Measurements from ENCODE around the gene SFRP2. TPM values are rescaled to one million over a fixed set of nuclear protein-coding genes. Genes with fewer than 3 reads are reported as not detected.

The SFRP2 gene
- total and polyA plus RNA-seq, 2 donors (not counting 1 experiment from before 2014, with no cell fraction given), result not detected

DNA sequence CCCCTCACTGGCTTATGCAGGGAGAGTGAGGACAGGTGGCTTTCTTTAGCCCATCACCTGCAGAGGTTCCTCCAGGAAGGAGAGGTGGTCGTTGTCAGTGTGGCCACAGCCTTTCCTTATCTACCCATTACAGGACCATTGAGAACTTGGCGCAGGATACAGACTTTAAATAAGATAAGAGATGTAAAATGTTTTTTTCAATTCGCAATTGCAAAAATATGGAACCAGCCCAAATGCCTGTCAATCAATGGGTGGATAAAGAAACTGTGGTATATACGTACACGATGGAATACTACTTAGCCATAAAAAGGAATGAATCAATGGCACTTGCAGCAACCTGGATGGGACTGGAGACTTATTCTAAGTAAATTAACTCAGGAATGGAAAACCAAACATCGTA is 22.1 kb downstream of the SFRP2 start:
- H4K20me1 ChIP-seq (ENCODE audit: control insufficient read depth, insufficient read depth, low read length, poor library complexity, severe bottlenecking), result no peaks in the 10 kb centered on the region
- Mint-ChIP-seq H3K27me3 (peaks cover 31% of the 10 kb centered on the region), H3K27ac (no peak overlapping the region), H3K4me3 (no peak overlapping the region), H3K4me1 (no peaks in the 10 kb centered on the region), H3K9me3 (ENCODE audit: insufficient read depth) (peaks cover 2% of the 10 kb centered on the region)
- no peak for ATAC-seq (ENCODE audit: low read depth)
- H3K27me3 ChIP-seq (replicated peaks in 1 of 4; ENCODE audit: control extremely low read depth in 1 of 4, control insufficient read depth in 3 of 4, insufficient read depth in 4 of 4, low read length in 3 of 4), result peaks cover 0 to 16% (median 6%) of the 10 kb centered on the region in 4 experiments
- H3K4me1 ChIP-seq (ENCODE audit: control insufficient read depth in 2 of 2, insufficient read depth in 2 of 2, low read length in 2 of 2), result no peaks in the 10 kb centered on the region
- H3K4me3 ChIP-seq (ENCODE audit: control extremely low read depth in 1 of 5, extremely low read depth in 1 of 5, insufficient read depth in 1 of 5, low read depth in 2 of 5, low read length in 4 of 5), result no peak overlapping the region
- H3K27ac ChIP-seq (ENCODE audit: low read length in 2 of 2), result no peak overlapping the region
- H3K9ac ChIP-seq (ENCODE audit: low read length), result no peak overlapping the region
- H3K79me2 ChIP-seq (ENCODE audit: control insufficient read depth, insufficient read depth, low read length), result no peaks in the 10 kb centered on the region
- DNase-seq, result no peak
- no peak overlapping the region for H3K4me2 ChIP-seq (replicated peaks; ENCODE audit: low read depth, low read length, poor library complexity, severe bottlenecking)
- H2AFZ ChIP-seq (ENCODE audit: insufficient read depth, low read depth, low read length, poor library complexity, severe bottlenecking), result no peak overlapping the region
- ChIA-PET CTCF (no interaction called here), POLR2A (no interaction called here)
- H3K36me3 ChIP-seq (replicated peaks in 1 of 2; ENCODE audit: control extremely low read depth in 1 of 2, control insufficient read depth in 1 of 2, extremely low read depth in 1 of 2, insufficient read depth in 2 of 2, low read length in 1 of 2), result no peaks in the 10 kb centered on the region
- intact Hi-C loops (cut with micrococcal nuclease), result no loop called here
- H3K9me3 ChIP-seq (ENCODE audit: control extremely low read depth in 1 of 3, control insufficient read depth in 2 of 3, insufficient read depth in 1 of 3, low read length in 2 of 3), result peaks cover 0 to 2% (median 0%) of the 10 kb centered on the region in 3 donors
- whole genome bisulfite sequencing (ENCODE audit: insufficient coverage), result 100% methylated on average over 2 of the region's 6 CpGs
- TF ChIP-seq, protein P1, sequence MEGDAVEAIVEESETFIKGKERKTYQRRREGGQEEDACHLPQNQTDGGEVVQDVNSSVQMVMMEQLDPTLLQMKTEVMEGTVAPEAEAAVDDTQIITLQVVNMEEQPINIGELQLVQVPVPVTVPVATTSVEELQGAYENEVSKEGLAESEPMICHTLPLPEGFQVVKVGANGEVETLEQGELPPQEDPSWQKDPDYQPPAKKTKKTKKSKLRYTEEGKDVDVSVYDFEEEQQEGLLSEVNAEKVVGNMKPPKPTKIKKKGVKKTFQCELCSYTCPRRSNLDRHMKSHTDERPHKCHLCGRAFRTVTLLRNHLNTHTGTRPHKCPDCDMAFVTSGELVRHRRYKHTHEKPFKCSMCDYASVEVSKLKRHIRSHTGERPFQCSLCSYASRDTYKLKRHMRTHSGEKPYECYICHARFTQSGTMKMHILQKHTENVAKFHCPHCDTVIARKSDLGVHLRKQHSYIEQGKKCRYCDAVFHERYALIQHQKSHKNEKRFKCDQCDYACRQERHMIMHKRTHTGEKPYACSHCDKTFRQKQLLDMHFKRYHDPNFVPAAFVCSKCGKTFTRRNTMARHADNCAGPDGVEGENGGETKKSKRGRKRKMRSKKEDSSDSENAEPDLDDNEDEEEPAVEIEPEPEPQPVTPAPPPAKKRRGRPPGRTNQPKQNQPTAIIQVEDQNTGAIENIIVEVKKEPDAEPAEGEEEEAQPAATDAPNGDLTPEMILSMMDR (IDR thresholded peaks at IDR 0.05), result no peak
- TF ChIP-seq EZH2 (IDR thresholded peaks at IDR 0.05; ENCODE audit: borderline replicate concordance, insufficient read depth, low read depth, low read length, poor library complexity, severe bottlenecking), result no peak

DNA sequence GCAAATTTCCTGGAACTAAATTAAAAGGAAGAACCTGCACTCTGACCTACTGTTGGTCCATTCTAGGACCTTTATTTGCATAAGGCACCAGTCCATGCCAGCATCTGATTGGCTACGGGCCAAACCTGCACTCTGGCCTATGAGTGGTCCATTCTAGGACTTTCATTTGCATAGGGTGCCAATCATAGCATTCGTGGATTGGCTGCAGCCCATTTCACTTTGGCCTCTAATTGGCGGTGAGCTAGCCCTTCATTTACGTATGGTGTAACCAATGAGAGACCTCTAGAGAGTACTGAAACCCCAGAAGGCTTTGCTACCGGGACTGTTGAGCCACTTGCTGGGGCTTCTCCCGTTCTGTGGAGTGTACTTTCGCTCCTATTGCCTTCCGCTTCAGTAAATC is 23.0 kb downstream of the SFRP2 start:
- H3K4me1 Mint-ChIP-seq, result no peaks in the 10 kb centered on the region
- no peak overlapping the region for H3K4me3 Mint-ChIP-seq
- ChIA-PET POLR2A (no interaction called here), CTCF (no interaction called here)
- no peaks in the 10 kb centered on the region for H3K36me3 ChIP-seq (replicated peaks in 1 of 2; ENCODE audit: control extremely low read depth in 1 of 2, control insufficient read depth in 1 of 2, extremely low read depth in 1 of 2, insufficient read depth in 2 of 2, low read length in 1 of 2)
- H3K27ac Mint-ChIP-seq, result no peak overlapping the region
- peaks cover 35% of the 10 kb centered on the region for H3K27me3 Mint-ChIP-seq
- no peak overlapping the region for H3K4me3 ChIP-seq (ENCODE audit: control extremely low read depth in 1 of 5, extremely low read depth in 1 of 5, insufficient read depth in 1 of 5, low read depth in 2 of 5, low read length in 4 of 5)
- DNase-seq (no peak), ATAC-seq (ENCODE audit: low read depth) (no peak)
- H2AFZ ChIP-seq (ENCODE audit: insufficient read depth, low read depth, low read length, poor library complexity, severe bottlenecking), result no peak overlapping the region
- no peaks in the 10 kb centered on the region for H4K20me1 ChIP-seq (ENCODE audit: control insufficient read depth, insufficient read depth, low read length, poor library complexity, severe bottlenecking)
- 85% methylated on average over 7 of the region's 8 CpGs for WGBS (ENCODE audit: insufficient coverage)
- no peak overlapping the region for H3K27ac ChIP-seq (ENCODE audit: low read length in 2 of 2)
- TF ChIP-seq EZH2 (IDR thresholded peaks at IDR 0.05; ENCODE audit: borderline replicate concordance, insufficient read depth, low read depth, low read length, poor library complexity, severe bottlenecking), result no peak
- TF ChIP-seq, protein P1 (IDR thresholded peaks at IDR 0.05), result no peak
- H3K27me3 ChIP-seq (replicated peaks in 1 of 4; ENCODE audit: control extremely low read depth in 1 of 4, control insufficient read depth in 3 of 4, insufficient read depth in 4 of 4, low read length in 3 of 4), result peaks cover 0 to 24% (median 6%) of the 10 kb centered on the region in 4 experiments
- intact Hi-C loops (cut with micrococcal nuclease), result no loop called here
- no peaks in the 10 kb centered on the region for H3K79me2 ChIP-seq (ENCODE audit: control insufficient read depth, insufficient read depth, low read length)
- H3K4me1 ChIP-seq (ENCODE audit: control insufficient read depth in 2 of 2, insufficient read depth in 2 of 2, low read length in 2 of 2), result no peaks in the 10 kb centered on the region
- peaks cover 2% of the 10 kb centered on the region for H3K9me3 Mint-ChIP-seq (ENCODE audit: insufficient read depth)
- no peak overlapping the region for H3K4me2 ChIP-seq (replicated peaks; ENCODE audit: low read depth, low read length, poor library complexity, severe bottlenecking)
- no peak overlapping the region for H3K9ac ChIP-seq (ENCODE audit: low read length)
- H3K9me3 ChIP-seq (ENCODE audit: control extremely low read depth in 1 of 3, control insufficient read depth in 2 of 3, insufficient read depth in 1 of 3, low read length in 2 of 3), result peaks cover 0 to 2% (median 0%) of the 10 kb centered on the region in 3 donors
